Amygdala (tissue), 56 donors: ENCODE data around the gene NDUFS6.
"Not testable (repeated sequence)": the region's sequence is repeated elsewhere in the genome, so short reads cannot be mapped to it uniquely, and the experiment has no call there.

Experiments used
- DNase-seq, 56 donors: peaks; one replicate each; lab custom pipeline; 2025; lab: John Stamatoyannopoulos, UW

Gene NDUFS6

GRCh38 chr5:1814183-1815020, 13.2 kb downstream of the NDUFS6 start:
- no peak for DNase-seq

- DNase-seq: no peak
Measured at GRCh38 chr5:1815071-1815786, 14.0 kb downstream of the NDUFS6 start.

GRCh38 chr5:1815881-1816292, 14.7 kb downstream of the NDUFS6 start:
- no peak for DNase-seq

GRCh38 chr5:1816495-1817089, 15.4 kb downstream of the NDUFS6 start:
- not testable (repeated sequence) for DNase-seq

- DNase-seq: no peak
Measured at GRCh38 chr5:1817261-1818043, 16.2 kb downstream of the NDUFS6 start.

- no peak for DNase-seq
Measured at GRCh38 chr5:1818784-1819183, 17.6 kb downstream of the NDUFS6 start.

GRCh38 chr5:1819458-1819857, 18.3 kb downstream of the NDUFS6 start:
- no peak for DNase-seq

GRCh38 chr5:1820381-1820780, 19.2 kb downstream of the NDUFS6 start:
- DNase-seq: no peak

GRCh38 chr5:1820926-1821325, 19.7 kb downstream of the NDUFS6 start:
- DNase-seq: no peak

- DNase-seq: no peak
Measured at GRCh38 chr5:1821862-1822261, 20.7 kb downstream of the NDUFS6 start.

GRCh38 chr5:1823381-1824034, 22.3 kb downstream of the NDUFS6 start:
- no peak for DNase-seq

GRCh38 chr5:1824109-1824821, 23.1 kb downstream of the NDUFS6 start:
- DNase-seq: no peak

GRCh38 chr5:1824903-1825841, 24.0 kb downstream of the NDUFS6 start:
- DNase-seq: no peak

- no peak for DNase-seq
Measured at GRCh38 chr5:1826235-1826980, 25.2 kb downstream of the NDUFS6 start.

- DNase-seq: no peak
Measured at GRCh38 chr5:1827025-1827885, 26.0 kb downstream of the NDUFS6 start.

- DNase-seq: no peak
Measured at GRCh38 chr5:1827886-1828397, 26.7 kb downstream of the NDUFS6 start.
